ENCODE data around the gene TSPOAP1.

Gene TSPOAP1

GRCh38 chr17:58277107-58277801, 51.3 kb downstream of the TSPOAP1 start:
- DNase-seq (ENCODE audit: low read depth) = no peak

- DNase-seq (ENCODE audit: low read depth) = no peak
These were observed 52.2 kb downstream of the TSPOAP1 start for GRCh38 chr17:58276423-58276822.

GRCh38 chr17:58275417-58275816, 53.2 kb downstream of the TSPOAP1 start:
- no peak for DNase-seq (ENCODE audit: low read depth)

- no peak for DNase-seq (ENCODE audit: low read depth)
These were observed 55.0 kb downstream of the TSPOAP1 start for GRCh38 chr17:58273453-58274104.

GRCh38 chr17:58272367-58273280, 56.0 kb downstream of the TSPOAP1 start:
- no peak for DNase-seq (ENCODE audit: low read depth)

- DNase-seq (ENCODE audit: low read depth) = no peak
These were observed 57.2 kb downstream of the TSPOAP1 start for GRCh38 chr17:58271216-58271931.

- DNase-seq (ENCODE audit: low read depth) = no peak
These were observed 57.9 kb downstream of the TSPOAP1 start for GRCh38 chr17:58270476-58271215.

- DNase-seq (ENCODE audit: low read depth) = no peak
These were observed 58.9 kb downstream of the TSPOAP1 start for GRCh38 chr17:58269557-58270291.

GRCh38 chr17:58268774-58269556, 59.6 kb downstream of the TSPOAP1 start:
- no peak for DNase-seq (ENCODE audit: low read depth)

- DNase-seq (ENCODE audit: low read depth) = no peak
These were observed 60.3 kb downstream of the TSPOAP1 start for GRCh38 chr17:58268326-58268725.

- DNase-seq (ENCODE audit: low read depth) = no peak
These were observed 61.0 kb downstream of the TSPOAP1 start for GRCh38 chr17:58267347-58268324.

- DNase-seq (ENCODE audit: low read depth) = no peak
These were observed 62.4 kb downstream of the TSPOAP1 start for GRCh38 chr17:58265902-58266875.

- no peak for DNase-seq (ENCODE audit: low read depth)
These were observed 63.3 kb downstream of the TSPOAP1 start for GRCh38 chr17:58265271-58265670.

GRCh38 chr17:58264407-58265103, 64.0 kb downstream of the TSPOAP1 start:
- no peak for DNase-seq (ENCODE audit: low read depth)

GRCh38 chr17:58263773-58264172, 64.8 kb downstream of the TSPOAP1 start:
- DNase-seq (ENCODE audit: low read depth) = no peak

- DNase-seq (ENCODE audit: low read depth) = no peak
These were observed 66.4 kb downstream of the TSPOAP1 start for GRCh38 chr17:58262149-58262548.

- no peak for DNase-seq (ENCODE audit: low read depth)
These were observed 73.8 kb downstream of the TSPOAP1 start for GRCh38 chr17:58254803-58255202.

Measured in fibroblast of gingiva (primary cell).